GM12873 (cell line): Measurements from ENCODE around the gene NENF.
A peak's percentile ranks its signal among the peaks of the same experiment; 100 is the strongest.

Experiments
- CTCF ChIP-seq: IDR thresholded peaks from 2 replicates; pipeline ENCODE4 v1.5.1; 2012; ENCODE audit warnings: low read depth, mild to moderate bottlenecking, moderate library complexity, low read length, control low read depth; ENCODE audit not compliant: insufficient read depth; ENCODE audit errors: missing control alignments

The NENF gene

GRCh38 chr1:212401838-212402582, 30.7 kb upstream of the NENF start:
- no peak for TF ChIP-seq CTCF

GRCh38 chr1:212402666-212403321, 29.9 kb upstream of the NENF start:
- TF ChIP-seq CTCF, result no peak

GRCh38 chr1:212410231-212410820, 22.4 kb upstream of the NENF start:
- TF ChIP-seq CTCF, result no peak

GRCh38 chr1:212412374-212412773, 20.3 kb upstream of the NENF start:
- no peak for TF ChIP-seq CTCF

GRCh38 chr1:212413902-212414327, 18.8 kb upstream of the NENF start:
- no peak for TF ChIP-seq CTCF

GRCh38 chr1:212414328-212415106, 18.2 kb upstream of the NENF start, which contains the start of gene PACC1:
Gene PACC1 (minus strand): TSS chr1:212414886. CDS start chr1:212414757, 129 bp downstream.
- TF ChIP-seq CTCF, result peak; percentile 20
